GM23338 (cell line): Measurements from ENCODE around the gene ALOX12. TPM values are rescaled to one million over a fixed set of nuclear protein-coding genes. Genes with fewer than 3 reads are reported as not detected.
A peak's percentile ranks its signal among the peaks of the same experiment; 100 is the strongest.

Experiments
- ATAC-seq: fragments of 200-7000 bp; cut with Tn5 transposase; 3 replicates; pipeline ENCODE4 v1.9.1; 2020
- DNase-seq: peaks from one replicate; pipeline ENCODE4 v3.0.0-alpha.2; 2015; ENCODE audit warnings: low spot score
- H2AFZ ChIP-seq: fragments of 200-600 bp; sonication (generic); 2 replicates; pipeline ENCODE4 v1.8.0; 2016; ENCODE audit warnings: antibody characterized with exemption, mild to moderate bottlenecking, moderate library complexity
- H3F3A ChIP-seq: fragments of 200-600 bp; sonication (generic); replicated peaks from 2 replicates; pipeline ENCODE4 v1.8.0; 2017; ENCODE audit warnings: antibody characterized with exemption, mixed run types, low read depth
- H3K27ac ChIP-seq: fragments of 200-600 bp; sonication (generic); 2 replicates; pipeline ENCODE4 v1.6.1; 2016; ENCODE audit warnings: low read depth
- H3K27me3 ChIP-seq: fragments of 200-600 bp; sonication (generic); 2 replicates; pipeline ENCODE4 v1.8.0; 2016; ENCODE audit warnings: mild to moderate bottlenecking, mixed run types, moderate library complexity; ENCODE audit not compliant: insufficient read depth
- H3K36me3 ChIP-seq: fragments of 200-600 bp; sonication (generic); 2 replicates; pipeline ENCODE4 v1.8.0; 2016; ENCODE audit warnings: mild to moderate bottlenecking; ENCODE audit not compliant: insufficient read depth
- H3K4me1 ChIP-seq: fragments of 200-600 bp; sonication (generic); 2 replicates; pipeline ENCODE4 v1.8.0; 2016; ENCODE audit warnings: mild to moderate bottlenecking, moderate library complexity; ENCODE audit not compliant: insufficient read depth
- H3K4me2 ChIP-seq: fragments of 200-600 bp; sonication (generic); 2 replicates; pipeline ENCODE4 v1.7.1; 2017; ENCODE audit warnings: mixed run types
- H3K4me3 ChIP-seq: fragments of 200-600 bp; sonication (generic); 2 replicates; pipeline ENCODE4 v1.6.1; 2016; ENCODE audit warnings: mixed run types
- H3K79me2 ChIP-seq: fragments of 200-600 bp; sonication (generic); replicated peaks from 2 replicates; pipeline ENCODE4 v1.8.0; 2017; ENCODE audit warnings: mild to moderate bottlenecking; ENCODE audit not compliant: insufficient read depth
- H3K9me2 ChIP-seq: fragments of 200-600 bp; sonication (generic); 2 replicates; pipeline ENCODE4 v1.8.0; 2017; ENCODE audit not compliant: insufficient read depth
- H4K20me1 ChIP-seq: fragments of 200-600 bp; sonication (generic); replicated peaks from 2 replicates; pipeline ENCODE4 v1.8.0; 2017; ENCODE audit warnings: mild to moderate bottlenecking; ENCODE audit not compliant: insufficient read depth
- H3K27ac Mint-ChIP-seq: 2 replicates; pipeline ENCODE4 v1.8.0; 2020; ENCODE audit warnings: inconsistent platforms, mild to moderate bottlenecking, moderate library complexity, mixed read lengths
- H3K27me3 Mint-ChIP-seq: 3 replicates; pipeline ENCODE4 v1.8.0; 2022; ENCODE audit warnings: low read depth, mild to moderate bottlenecking, moderate library complexity, mixed read lengths, inconsistent platforms; ENCODE audit not compliant: insufficient read depth, poor library complexity
- H3K36me3 Mint-ChIP-seq: 3 replicates; pipeline ENCODE4 v1.8.0; 2021; ENCODE audit warnings: low read depth, mild to moderate bottlenecking, inconsistent platforms, moderate library complexity, mixed read lengths
- H3K4me1 Mint-ChIP-seq: 3 replicates; pipeline ENCODE4 v1.8.0; 2020; ENCODE audit warnings: mild to moderate bottlenecking, inconsistent platforms, mixed read lengths
- H3K4me3 Mint-ChIP-seq: 3 replicates; pipeline ENCODE4 v1.8.0; 2021; ENCODE audit warnings: moderate library complexity, mild to moderate bottlenecking, inconsistent platforms, mixed read lengths
- H3K9me3 Mint-ChIP-seq: 3 replicates; pipeline ENCODE4 v1.8.0; 2020; ENCODE audit warnings: moderate library complexity, mild to moderate bottlenecking, inconsistent platforms, mixed read lengths
- CREB1 ChIP-seq: fragments of 250-450 bp; sonication (Bioruptor Pico); IDR thresholded peaks from 2 replicates; pipeline ENCODE4 v1.5.0; 2020; ENCODE audit warnings: low read depth, mild to moderate bottlenecking, moderate library complexity
- CTCF ChIP-seq, 2 experiments: fragments of 200-600 bp in 1 of 2; sonication (generic) in 1 of 2; conservative IDR thresholded peaks; 2 replicates each; pipeline versions ENCODE4 v1.5.1 to v1.6.1; 2016 to 2017; ENCODE audit warnings: antibody characterized with exemption in 2 of 2, low read depth in 2 of 2, mild to moderate bottlenecking in 2 of 2, moderate library complexity in 1 of 2
- EZH2 ChIP-seq: fragments of 200-600 bp; sonication (generic); IDR thresholded peaks from one replicate; pipeline ENCODE4 v1.8.0; 2017; ENCODE audit warnings: antibody characterized with exemption, mild to moderate bottlenecking, low read depth; ENCODE audit not compliant: unreplicated experiment
- EZH2phosphoT487 ChIP-seq: fragments of 200-600 bp; sonication (generic); IDR thresholded peaks from one replicate; pipeline ENCODE4 v1.8.1; 2018; ENCODE audit warnings: antibody characterized with exemption; ENCODE audit not compliant: unreplicated experiment
- JUNB ChIP-seq: IDR thresholded peaks from one replicate; pipeline ENCODE4 v1.6.1; 2016; ENCODE audit warnings: antibody characterized with exemption; ENCODE audit not compliant: unreplicated experiment
- NANOG ChIP-seq: IDR thresholded peaks from 2 replicates; pipeline ENCODE4 v1.6.1; 2016; ENCODE audit warnings: antibody characterized with exemption, borderline replicate concordance
- STAT1 ChIP-seq: IDR thresholded peaks from one replicate; pipeline ENCODE4 v1.6.1; 2016; ENCODE audit warnings: antibody characterized with exemption; ENCODE audit not compliant: unreplicated experiment
- ZNF114 ChIP-seq: fragments of 250-450 bp; sonication (Bioruptor Pico); IDR thresholded peaks from 2 replicates; pipeline ENCODE4 v1.5.0; 2020; ENCODE audit warnings: mild to moderate bottlenecking, moderate library complexity
- ZNF331 ChIP-seq: fragments of 250-450 bp; sonication (Bioruptor Pico); IDR thresholded peaks from 2 replicates; pipeline ENCODE4 v1.5.0; 2020; ENCODE audit warnings: low read depth, mild to moderate bottlenecking, moderate library complexity
- polyA plus RNA-seq: library from polyadenylated mRNA; unstranded; fragments of >200 nt; fragmentation: Nextera tagmentation; extraction: Ambion mirVana; gene quantifications from 2 replicates; pipeline ENCODE4 v1.2.1, GENCODE V29; 2016
- total RNA-seq: library from RNA; depleted of rRNA; stranded (reverse); fragments of >200 nt; shearing (Covaris generic); gene quantifications from 2 replicates; pipeline ENCODE4 v1.2.3, GENCODE V29; 2014
- TF ChIP-seq, protein P1 (sequence below): fragments of 250-450 bp; sonication (Bioruptor Pico); IDR thresholded peaks from 2 replicates; pipeline ENCODE4 v1.5.0; 2020; ENCODE audit warnings: mild to moderate bottlenecking, moderate library complexity

The ALOX12 gene
- total and polyA plus RNA-seq, 2 experiments from 2014 or later = 1.2 to 1.8 TPM

DNA sequence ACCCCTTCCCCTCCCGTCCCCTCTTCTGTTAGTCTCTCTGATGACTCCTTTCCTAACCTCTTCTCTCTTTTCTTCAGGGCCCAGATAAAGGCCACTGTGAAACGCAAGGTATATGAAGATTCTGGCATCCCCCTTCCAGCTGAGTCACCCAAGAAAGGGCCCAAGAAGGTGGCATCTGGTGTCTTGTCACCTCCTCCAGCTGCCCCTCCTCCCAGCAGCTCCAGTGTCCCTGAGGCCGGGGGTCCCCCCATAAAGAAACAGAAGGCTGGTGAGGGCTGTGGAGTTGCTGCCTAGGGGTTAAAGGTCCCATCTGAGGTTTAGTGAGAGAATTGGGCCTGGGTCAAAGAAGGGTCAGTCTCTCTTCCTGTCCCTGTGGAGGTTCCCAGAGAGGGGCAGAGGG is 20.6 kb downstream of the ALOX12 start:
- no peaks in the 10 kb centered on the region for H3K36me3 ChIP-seq
- Mint-ChIP-seq H3K27me3 (peaks cover 32% of the 10 kb centered on the region), H3K27ac (no peak overlapping the region), H3K4me1 (peaks cover 53% of the 10 kb centered on the region), H3K4me3 (peak overlapping the region; percentile 84; the same call in 1 of the 3 replicates), H3K36me3 (peaks cover 17% of the 10 kb centered on the region), H3K9me3 (no peaks in the 10 kb centered on the region; the same call in 2 of the 3 replicates)
- peaks cover 15% of the 10 kb centered on the region for H3F3A ChIP-seq
- H4K20me1 ChIP-seq = peaks cover 6% of the 10 kb centered on the region; the same call in 1 of the 2 replicates
- no peak for ATAC-seq
- H3K79me2 ChIP-seq = peaks cover 13% of the 10 kb centered on the region
- no peak overlapping the region for H3K4me2 ChIP-seq
- DNase-seq = no peak
- peaks cover 40% of the 10 kb centered on the region for H3K4me1 ChIP-seq
- peaks cover 21% of the 10 kb centered on the region for H3K27me3 ChIP-seq
- H3K4me3 ChIP-seq = no peak overlapping the region
- H2AFZ ChIP-seq = no peak overlapping the region
- TF ChIP-seq ZNF114 (CRISPR knock-in tag) (no peak), ZNF331 (CRISPR knock-in tag) (no peak), CTCF (conservative IDR thresholded peaks at IDR 0.05; ENCODE audit: low read depth in 2 of 2) (no peak), NANOG (no peak), EZH2phosphoT487 (no peak), STAT1 (no peak), JUNB (no peak), EZH2 (no peak), CREB1 (CRISPR knock-in tag) (no peak)
- TF ChIP-seq, protein P1, sequence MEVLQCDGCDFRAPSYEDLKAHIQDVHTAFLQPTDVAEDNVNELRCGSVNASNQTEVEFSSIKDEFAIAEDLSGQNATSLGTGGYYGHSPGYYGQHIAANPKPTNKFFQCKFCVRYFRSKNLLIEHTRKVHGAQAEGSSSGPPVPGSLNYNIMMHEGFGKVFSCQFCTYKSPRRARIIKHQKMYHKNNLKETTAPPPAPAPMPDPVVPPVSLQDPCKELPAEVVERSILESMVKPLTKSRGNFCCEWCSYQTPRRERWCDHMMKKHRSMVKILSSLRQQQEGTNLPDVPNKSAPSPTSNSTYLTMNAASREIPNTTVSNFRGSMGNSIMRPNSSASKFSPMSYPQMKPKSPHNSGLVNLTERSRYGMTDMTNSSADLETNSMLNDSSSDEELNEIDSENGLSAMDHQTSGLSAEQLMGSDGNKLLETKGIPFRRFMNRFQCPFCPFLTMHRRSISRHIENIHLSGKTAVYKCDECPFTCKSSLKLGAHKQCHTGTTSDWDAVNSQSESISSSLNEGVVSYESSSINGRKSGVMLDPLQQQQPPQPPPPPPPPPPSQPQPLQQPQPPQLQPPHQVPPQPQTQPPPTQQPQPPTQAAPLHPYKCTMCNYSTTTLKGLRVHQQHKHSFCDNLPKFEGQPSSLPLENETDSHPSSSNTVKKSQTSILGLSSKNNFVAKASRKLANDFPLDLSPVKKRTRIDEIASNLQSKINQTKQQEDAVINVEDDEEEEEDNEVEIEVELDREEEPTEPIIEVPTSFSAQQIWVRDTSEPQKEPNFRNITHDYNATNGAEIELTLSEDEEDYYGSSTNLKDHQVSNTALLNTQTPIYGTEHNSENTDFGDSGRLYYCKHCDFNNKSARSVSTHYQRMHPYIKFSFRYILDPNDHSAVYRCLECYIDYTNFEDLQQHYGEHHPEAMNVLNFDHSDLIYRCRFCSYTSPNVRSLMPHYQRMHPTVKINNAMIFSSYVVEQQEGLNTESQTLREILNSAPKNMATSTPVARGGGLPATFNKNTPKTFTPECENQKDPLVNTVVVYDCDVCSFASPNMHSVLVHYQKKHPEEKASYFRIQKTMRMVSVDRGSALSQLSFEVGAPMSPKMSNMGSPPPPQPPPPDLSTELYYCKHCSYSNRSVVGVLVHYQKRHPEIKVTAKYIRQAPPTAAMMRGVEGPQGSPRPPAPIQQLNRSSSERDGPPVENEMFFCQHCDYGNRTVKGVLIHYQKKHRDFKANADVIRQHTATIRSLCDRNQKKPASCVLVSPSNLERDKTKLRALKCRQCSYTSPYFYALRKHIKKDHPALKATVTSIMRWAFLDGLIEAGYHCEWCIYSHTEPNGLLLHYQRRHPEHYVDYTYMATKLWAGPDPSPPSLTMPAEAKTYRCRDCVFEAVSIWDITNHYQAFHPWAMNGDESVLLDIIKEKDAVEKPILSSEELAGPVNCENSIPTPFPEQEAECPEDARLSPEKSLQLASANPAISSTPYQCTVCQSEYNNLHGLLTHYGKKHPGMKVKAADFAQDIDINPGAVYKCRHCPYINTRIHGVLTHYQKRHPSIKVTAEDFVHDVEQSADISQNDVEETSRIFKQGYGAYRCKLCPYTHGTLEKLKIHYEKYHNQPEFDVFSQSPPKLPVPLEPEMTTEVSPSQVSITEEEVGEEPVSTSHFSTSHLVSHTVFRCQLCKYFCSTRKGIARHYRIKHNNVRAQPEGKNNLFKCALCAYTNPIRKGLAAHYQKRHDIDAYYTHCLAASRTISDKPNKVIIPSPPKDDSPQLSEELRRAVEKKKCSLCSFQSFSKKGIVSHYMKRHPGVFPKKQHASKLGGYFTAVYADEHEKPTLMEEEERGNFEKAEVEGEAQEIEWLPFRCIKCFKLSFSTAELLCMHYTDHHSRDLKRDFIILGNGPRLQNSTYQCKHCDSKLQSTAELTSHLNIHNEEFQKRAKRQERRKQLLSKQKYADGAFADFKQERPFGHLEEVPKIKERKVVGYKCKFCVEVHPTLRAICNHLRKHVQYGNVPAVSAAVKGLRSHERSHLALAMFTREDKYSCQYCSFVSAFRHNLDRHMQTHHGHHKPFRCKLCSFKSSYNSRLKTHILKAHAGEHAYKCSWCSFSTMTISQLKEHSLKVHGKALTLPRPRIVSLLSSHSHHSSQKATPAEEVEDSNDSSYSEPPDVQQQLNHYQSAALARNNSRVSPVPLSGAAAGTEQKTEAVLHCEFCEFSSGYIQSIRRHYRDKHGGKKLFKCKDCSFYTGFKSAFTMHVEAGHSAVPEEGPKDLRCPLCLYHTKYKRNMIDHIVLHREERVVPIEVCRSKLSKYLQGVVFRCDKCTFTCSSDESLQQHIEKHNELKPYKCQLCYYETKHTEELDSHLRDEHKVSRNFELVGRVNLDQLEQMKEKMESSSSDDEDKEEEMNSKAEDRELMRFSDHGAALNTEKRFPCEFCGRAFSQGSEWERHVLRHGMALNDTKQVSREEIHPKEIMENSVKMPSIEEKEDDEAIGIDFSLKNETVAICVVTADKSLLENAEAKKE (CRISPR knock-in tag) = no peak
- H3K27ac ChIP-seq = no peak overlapping the region
- no peaks in the 10 kb centered on the region for H3K9me2 ChIP-seq
